Smooth muscle cell (in vitro differentiated cells): ENCODE data around the gene IL24. TPM values are rescaled to one million over a fixed set of nuclear protein-coding genes. Genes with fewer than 3 reads are reported as not detected.
A peak's percentile ranks its signal among the peaks of the same experiment; 100 is the strongest.

Source experiments
- DNase-seq: peaks from one replicate; lab custom pipeline; 2025; ENCODE audit not compliant: unreplicated experiment; lab: John Stamatoyannopoulos, UW
- H2AFZ ChIP-seq: fragments of 200-600 bp; sonication (generic); 2 replicates; pipeline ENCODE4 v1.6.0; 2016; ENCODE audit warnings: antibody characterized with exemption, low read depth, mild to moderate bottlenecking
- H3F3A ChIP-seq: fragments of 200-600 bp; sonication (generic); 2 replicates; pipeline ENCODE4 v1.6.0; 2017; ENCODE audit warnings: antibody characterized with exemption, low read depth
- H3K27ac ChIP-seq: fragments of 200-600 bp; sonication (generic); 2 replicates; pipeline ENCODE4 v1.5.1; 2016; ENCODE audit warnings: low read depth, mild to moderate bottlenecking
- H3K27me3 ChIP-seq: fragments of 200-600 bp; sonication (generic); 2 replicates; pipeline ENCODE4 v1.6.1; 2016; ENCODE audit warnings: low read depth, mild to moderate bottlenecking
- H3K36me3 ChIP-seq: fragments of 200-600 bp; sonication (generic); 2 replicates; pipeline ENCODE4 v1.5.1; 2016; ENCODE audit warnings: low read depth
- H3K4me1 ChIP-seq: fragments of 200-600 bp; sonication (generic); 2 replicates; pipeline ENCODE4 v1.5.1; 2016; ENCODE audit warnings: low read depth
- H3K4me2 ChIP-seq: fragments of 200-600 bp; sonication (generic); 2 replicates; pipeline ENCODE4 v1.6.0; 2016; ENCODE audit warnings: mild to moderate bottlenecking
- H3K4me3 ChIP-seq: fragments of 200-600 bp; sonication (generic); 2 replicates; pipeline ENCODE4 v1.5.1; 2016; ENCODE audit warnings: mild to moderate bottlenecking
- H3K79me2 ChIP-seq: fragments of 200-600 bp; sonication (generic); 2 replicates; pipeline ENCODE4 v1.6.0; 2016; ENCODE audit warnings: low read depth, mild to moderate bottlenecking
- H3K9ac ChIP-seq: fragments of 200-600 bp; sonication (generic); 2 replicates; pipeline ENCODE4 v1.6.0; 2016; ENCODE audit warnings: low read depth
- H3K9me3 ChIP-seq: fragments of 200-600 bp; sonication (generic); replicated peaks from 2 replicates; pipeline ENCODE4 v1.5.1; 2016; ENCODE audit warnings: low read depth
- H4K20me1 ChIP-seq: fragments of 200-600 bp; sonication (generic); 2 replicates; pipeline ENCODE4 v1.6.0; 2016; ENCODE audit warnings: low read depth
- CTCF ChIP-seq: fragments of 200-600 bp; sonication (generic); IDR thresholded peaks from 2 replicates; pipeline ENCODE4 v1.5.1; 2017; ENCODE audit warnings: borderline replicate concordance, mild to moderate bottlenecking, antibody characterized with exemption; ENCODE audit not compliant: insufficient read depth, poor library complexity, severe bottlenecking
- WGBS: methylation state at CpG from one replicate; pipeline ENCODE4 v1.1.7; 2016; ENCODE audit warnings: low lambda C conversion rate; 5-methylcytosine and 5-hydroxymethylcytosine counted together
- polyA plus RNA-seq: library from polyadenylated mRNA; unstranded; fragments of >200 nt; fragmentation: Nextera tagmentation; extraction: Ambion mirVana; gene quantifications from 2 replicates; pipeline ENCODE4 v1.2.1, GENCODE V29; 2016
- total RNA-seq: library from RNA; depleted of rRNA; stranded (reverse); fragments of >200 nt; gene quantifications from 2 replicates; pipeline ENCODE4 v1.2.3, GENCODE V29; 2014

The IL24 gene
- total and polyA plus RNA-seq, 2 experiments from 2014 or later, result 1.5 to 1.9 TPM

GRCh38 chr1:206890125-206891060 is 6.8 kb upstream of the IL24 start:
- H3K27ac ChIP-seq, result peak overlapping the region; percentile 89
- no peaks in the 10 kb centered on the region for H3K9me3 ChIP-seq
- no peaks in the 10 kb centered on the region for H3K27me3 ChIP-seq
- no peak for TF ChIP-seq CTCF
- WGBS, result 32% methylated on average over 15 of the region's 15 CpGs
- H3K9ac ChIP-seq, result peak overlapping the region; percentile 79
- peak overlapping the region; percentile 72 for H3K4me2 ChIP-seq
- no peaks in the 10 kb centered on the region for H3F3A ChIP-seq
- no peaks in the 10 kb centered on the region for H4K20me1 ChIP-seq
- no peak overlapping the region for H3K4me3 ChIP-seq
- no peaks in the 10 kb centered on the region for H3K79me2 ChIP-seq
- H3K4me1 ChIP-seq, result peaks cover 2% of the 10 kb centered on the region
- DNase-seq, result no peak
- H2AFZ ChIP-seq, result no peak overlapping the region
- no peaks in the 10 kb centered on the region for H3K36me3 ChIP-seq

- Histone ChIP-seq H3K4me3 (no peak overlapping the region), H3K9ac (peak overlapping the region; percentile 57), H3F3A (no peaks in the 10 kb centered on the region), H3K79me2 (no peaks in the 10 kb centered on the region), H3K4me1 (peaks cover 6% of the 10 kb centered on the region), H3K36me3 (no peaks in the 10 kb centered on the region), H3K27ac (peak overlapping the region; percentile 89), H2AFZ (no peak overlapping the region), H4K20me1 (no peaks in the 10 kb centered on the region), H3K27me3 (no peaks in the 10 kb centered on the region), H3K9me3 (no peaks in the 10 kb centered on the region), H3K4me2 (peak overlapping the region; percentile 72)
- TF ChIP-seq CTCF, result no peak
- no peak for DNase-seq
- WGBS, result 74% methylated on average over 1 of the region's 1 CpG
Measured at GRCh38 chr1:206891412-206891811, 5.8 kb upstream of the IL24 start.

GRCh38 chr1:206892351-206892984 is 4.8 kb upstream of the IL24 start:
- H3K4me1 ChIP-seq, result peaks cover 8% of the 10 kb centered on the region

More at GRCh38 chr1:206892351-206892984, 4.8 kb upstream of the IL24 start:
- Histone ChIP-seq H3K36me3 (no peaks in the 10 kb centered on the region), H3K4me2 (no peak overlapping the region), H2AFZ (no peak overlapping the region), H3K9me3 (no peaks in the 10 kb centered on the region), H3K27me3 (no peaks in the 10 kb centered on the region), H3K4me3 (no peak overlapping the region), H3K27ac (peak overlapping the region; percentile 61), H3K79me2 (no peaks in the 10 kb centered on the region), H4K20me1 (no peaks in the 10 kb centered on the region), H3F3A (no peaks in the 10 kb centered on the region), H3K9ac (peak overlapping the region; percentile 57)
- WGBS, result 64% methylated on average over 3 of the region's 3 CpGs
- no peak for DNase-seq
- TF ChIP-seq CTCF, result no peak
